IPS-20b (cell line): ENCODE measurements around the gene ANO6.

Source experiments
- H3K27ac ChIP-seq: one replicate; pipeline ENCODE4 v1.5.1; 2013; ENCODE audit warnings: low read length
- H3K27me3 ChIP-seq: 2 replicates; pipeline ENCODE4 v1.6.1; 2013; ENCODE audit warnings: mild to moderate bottlenecking, low read length, inconsistent platforms; ENCODE audit not compliant: insufficient read depth
- H3K36me3 ChIP-seq: 2 replicates; pipeline ENCODE4 v1.6.1; 2013; ENCODE audit warnings: low read depth, mild to moderate bottlenecking, inconsistent platforms, low read length, moderate library complexity; ENCODE audit not compliant: insufficient read depth
- H3K4me1 ChIP-seq: 2 replicates; pipeline ENCODE4 v1.6.1; 2013; ENCODE audit warnings: mild to moderate bottlenecking, control low read depth, inconsistent platforms, low read length, moderate library complexity; ENCODE audit not compliant: insufficient read depth
- H3K4me3 ChIP-seq: 2 replicates; pipeline ENCODE4 v1.5.1; 2013; ENCODE audit warnings: mild to moderate bottlenecking, low read length, inconsistent platforms
- H3K9ac ChIP-seq: 2 replicates; pipeline ENCODE4 v1.6.1; 2013; ENCODE audit warnings: low read depth, mild to moderate bottlenecking, inconsistent platforms, low read length, moderate library complexity
- H3K9me3 ChIP-seq: 2 replicates; pipeline ENCODE4 v1.6.1; 2013; ENCODE audit warnings: mild to moderate bottlenecking, low read depth, low read length, inconsistent platforms; ENCODE audit not compliant: insufficient read depth

Gene ANO6

DNA sequence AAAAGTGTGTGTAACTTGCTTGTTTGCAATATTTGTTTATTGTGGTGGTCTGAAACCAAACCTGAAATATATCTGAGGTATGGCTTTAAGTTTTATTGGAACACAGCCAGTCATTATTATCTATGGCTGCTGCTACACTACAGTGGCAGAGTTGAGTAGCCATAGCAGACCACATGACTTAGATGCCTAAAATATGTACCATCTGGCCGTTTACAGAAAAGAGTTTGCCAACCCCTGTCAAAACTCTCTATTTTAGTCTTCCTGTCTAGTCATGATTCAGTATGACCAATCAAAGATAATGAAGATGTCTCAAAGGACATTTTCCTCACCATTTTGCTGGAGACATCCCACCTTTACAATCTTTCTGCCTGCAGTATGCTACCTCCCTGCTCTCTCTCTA lies 242.3 kb downstream of the ANO6 start:
- Histone ChIP-seq H3K27ac (no peak overlapping the region), H3K9ac (no peak overlapping the region), H3K9me3 (no peaks in the 10 kb centered on the region), H3K4me1 (no peaks in the 10 kb centered on the region), H3K36me3 (no peaks in the 10 kb centered on the region), H3K4me3 (no peak overlapping the region), H3K27me3 (no peaks in the 10 kb centered on the region)

DNA sequence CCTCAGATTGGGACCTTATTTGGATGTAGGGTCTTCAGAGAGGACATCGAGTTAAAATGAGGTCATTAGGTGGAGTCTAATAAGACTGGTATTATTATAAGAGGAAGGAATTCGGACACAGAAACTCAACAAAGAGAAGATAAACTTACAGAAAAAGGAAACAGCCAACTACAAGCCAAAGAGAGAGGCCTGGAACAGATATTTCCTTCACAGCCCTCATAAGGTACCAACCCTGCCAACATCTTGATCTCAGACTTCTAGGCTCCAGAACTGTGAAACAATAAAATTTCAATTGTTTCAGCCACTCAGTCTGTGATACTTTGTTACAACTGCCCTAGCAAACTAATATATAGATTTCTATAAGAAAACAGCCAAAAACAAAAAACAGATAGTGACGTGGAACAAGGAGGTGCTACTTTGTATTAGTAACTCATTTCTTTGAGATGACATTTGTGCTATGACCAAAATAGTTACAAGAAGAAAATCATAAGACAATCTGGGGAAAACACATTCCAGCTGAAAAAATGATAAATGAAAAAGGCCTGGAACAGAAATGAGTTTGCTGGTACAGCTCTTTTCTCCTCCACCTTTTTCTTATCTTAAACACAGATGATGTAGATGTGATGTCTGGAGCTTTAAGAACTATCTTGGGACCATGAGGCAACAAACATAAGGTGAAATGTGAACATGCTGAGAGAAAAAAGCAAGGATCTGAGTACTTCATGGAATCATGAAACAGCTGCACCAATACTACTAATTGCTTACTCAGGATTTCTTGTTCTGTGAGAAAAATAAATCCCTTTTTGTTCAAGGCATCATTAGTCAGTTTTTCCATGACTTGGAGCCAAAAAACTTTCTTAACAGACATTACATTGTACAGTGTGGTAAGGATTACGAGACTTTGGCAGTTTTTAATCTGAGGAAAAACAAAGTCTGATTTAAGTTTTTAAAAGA lies 243.2 kb downstream of the ANO6 start:
- no peaks in the 10 kb centered on the region for H3K36me3 ChIP-seq
- H3K9me3 ChIP-seq, result no peaks in the 10 kb centered on the region
- H3K27ac ChIP-seq, result no peak overlapping the region
- H3K4me3 ChIP-seq, result no peak overlapping the region
- H3K9ac ChIP-seq, result no peak overlapping the region
- no peaks in the 10 kb centered on the region for H3K27me3 ChIP-seq
- no peaks in the 10 kb centered on the region for H3K4me1 ChIP-seq

DNA sequence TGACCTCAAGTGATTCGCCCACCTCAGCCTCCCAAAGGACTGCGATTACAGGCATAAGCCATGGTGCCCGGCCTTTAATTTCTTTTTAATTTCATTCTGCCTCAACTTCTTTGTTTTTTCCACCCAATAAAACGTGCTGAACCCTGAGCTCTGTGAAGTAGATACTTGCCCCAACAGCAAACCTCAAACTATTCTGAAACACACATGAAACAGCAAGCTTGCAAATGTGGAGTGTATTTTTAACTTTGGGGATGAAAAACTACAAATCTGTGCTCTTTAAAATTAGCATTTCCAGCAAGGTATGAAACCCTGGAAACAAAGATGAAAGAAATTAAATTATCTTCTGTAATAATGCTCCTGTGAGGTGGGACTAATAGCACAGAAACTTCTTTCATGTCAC lies 246.6 kb downstream of the ANO6 start:
- no peak overlapping the region for H3K27ac ChIP-seq
- no peaks in the 10 kb centered on the region for H3K36me3 ChIP-seq
- H3K4me1 ChIP-seq, result no peaks in the 10 kb centered on the region
- no peak overlapping the region for H3K4me3 ChIP-seq
- no peaks in the 10 kb centered on the region for H3K27me3 ChIP-seq
- H3K9me3 ChIP-seq, result no peaks in the 10 kb centered on the region
- no peak overlapping the region for H3K9ac ChIP-seq

DNA sequence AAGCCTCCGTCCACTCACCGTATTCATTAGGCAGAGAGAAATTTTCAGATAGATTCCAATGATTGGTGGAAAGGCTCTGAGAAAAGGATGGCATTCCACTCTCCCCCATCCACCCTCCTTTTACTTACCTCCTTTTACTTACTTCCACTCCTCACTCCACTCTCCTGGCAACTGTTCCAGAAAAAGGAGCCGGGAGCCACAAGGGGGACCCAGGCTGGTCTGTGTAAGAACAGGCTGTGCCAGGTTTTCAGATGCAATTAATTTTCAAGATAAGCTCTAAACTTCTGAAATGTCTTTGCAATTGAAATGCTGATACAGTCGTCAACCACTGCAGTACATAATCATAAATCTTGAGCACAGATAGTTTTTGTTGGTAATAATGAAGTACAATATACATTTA lies 248.8 kb downstream of the ANO6 start:
- H3K4me3 ChIP-seq, result no peak overlapping the region
- no peak overlapping the region for H3K27ac ChIP-seq
- no peaks in the 10 kb centered on the region for H3K9me3 ChIP-seq
- no peaks in the 10 kb centered on the region for H3K36me3 ChIP-seq
- H3K9ac ChIP-seq, result no peak overlapping the region
- no peaks in the 10 kb centered on the region for H3K27me3 ChIP-seq
- H3K4me1 ChIP-seq, result no peaks in the 10 kb centered on the region

DNA sequence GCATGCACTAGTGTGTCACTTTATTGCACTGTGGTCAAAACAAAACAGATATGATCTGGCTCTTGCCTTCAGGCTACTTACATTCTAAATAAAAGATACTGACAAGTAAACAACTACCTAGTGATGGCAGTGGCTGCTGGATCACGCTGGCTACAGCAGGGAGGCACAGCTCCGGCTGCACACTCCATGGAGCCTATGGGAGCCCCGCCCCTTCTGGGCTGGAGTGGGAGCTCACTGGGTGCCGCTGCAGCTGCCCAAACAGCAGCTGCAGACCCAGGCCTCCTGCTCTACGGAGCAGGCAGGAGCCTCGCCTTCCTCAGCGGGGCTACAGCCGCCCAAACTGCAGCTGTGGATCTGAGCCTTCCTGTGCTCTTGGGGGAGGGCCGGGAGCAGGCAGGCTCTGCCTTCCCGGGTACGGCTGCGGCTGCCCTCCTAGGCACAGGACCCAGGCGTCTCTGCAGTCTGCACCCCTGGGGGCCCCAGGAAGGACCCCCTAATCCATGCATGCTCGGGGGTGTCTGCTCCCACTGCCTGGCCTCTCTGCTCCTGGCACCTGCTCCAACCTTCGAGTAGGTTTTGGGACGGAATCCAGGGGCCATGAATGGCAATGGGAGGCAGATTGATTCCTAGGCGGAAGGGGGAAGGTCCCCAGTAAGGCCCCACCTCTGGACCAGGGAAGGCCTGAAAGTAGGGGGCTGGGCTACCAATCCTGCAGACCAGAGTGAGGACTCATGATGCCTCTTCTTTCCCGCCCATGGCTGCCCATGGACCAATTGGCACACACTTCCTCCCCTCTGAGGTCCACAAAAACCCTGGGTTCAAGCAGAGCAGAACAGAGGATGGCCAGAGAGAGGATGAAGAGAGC lies 253.1 kb downstream of the ANO6 start:
- Histone ChIP-seq H3K4me1 (no peaks in the 10 kb centered on the region), H3K27ac (no peak overlapping the region), H3K9me3 (no peaks in the 10 kb centered on the region), H3K27me3 (no peaks in the 10 kb centered on the region), H3K9ac (no peak overlapping the region), H3K4me3 (no peak overlapping the region), H3K36me3 (no peaks in the 10 kb centered on the region)

DNA sequence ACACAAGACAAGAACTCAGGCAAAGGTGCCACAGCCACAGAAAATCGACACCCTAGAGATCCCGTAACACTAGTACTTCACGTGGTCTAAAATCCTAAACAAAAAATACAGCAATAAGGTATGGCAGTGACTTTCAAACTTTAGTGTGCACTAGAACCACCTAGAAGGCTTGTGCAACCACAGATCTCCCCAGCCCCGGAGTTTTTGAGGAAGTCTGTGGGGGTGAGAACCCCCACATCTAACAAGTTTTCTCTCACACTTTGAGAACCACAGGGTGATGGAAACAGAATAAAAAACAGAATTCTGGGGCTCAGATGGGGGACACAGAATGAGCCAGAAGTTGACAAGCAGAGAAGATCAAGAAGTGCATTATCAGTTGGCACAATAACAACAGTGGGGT lies 254.0 kb downstream of the ANO6 start:
- H3K27me3 ChIP-seq, result no peaks in the 10 kb centered on the region
- no peak overlapping the region for H3K9ac ChIP-seq
- H3K4me1 ChIP-seq, result no peaks in the 10 kb centered on the region
- no peak overlapping the region for H3K27ac ChIP-seq
- no peaks in the 10 kb centered on the region for H3K36me3 ChIP-seq
- H3K4me3 ChIP-seq, result no peak overlapping the region
- H3K9me3 ChIP-seq, result no peaks in the 10 kb centered on the region

DNA sequence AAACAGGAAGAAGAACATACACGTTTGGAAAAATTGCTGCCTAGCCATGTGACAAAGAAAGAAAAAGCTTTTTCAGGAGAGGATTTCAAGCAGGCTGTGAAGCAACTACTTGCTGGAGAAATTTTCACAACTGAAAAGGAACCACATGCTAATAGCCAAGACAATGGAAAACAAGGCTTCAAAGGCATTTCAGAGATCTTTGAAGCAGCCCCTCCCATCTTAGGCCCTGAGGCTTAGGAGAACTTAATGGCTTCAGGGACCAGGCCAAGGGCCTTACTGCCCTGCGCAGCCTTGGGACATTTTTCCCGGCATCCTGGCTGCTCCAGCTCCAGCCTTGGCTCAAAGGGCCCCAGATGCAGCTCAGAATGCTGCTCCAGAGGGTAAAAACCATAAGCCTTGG lies 257.7 kb downstream of the ANO6 start:
- peaks cover 4% of the 10 kb centered on the region; the same call in 1 of the 2 replicates for H3K9me3 ChIP-seq
- no peak overlapping the region for H3K27ac ChIP-seq
- H3K4me1 ChIP-seq, result no peaks in the 10 kb centered on the region
- no peak overlapping the region for H3K4me3 ChIP-seq
- no peak overlapping the region for H3K9ac ChIP-seq
- H3K27me3 ChIP-seq, result no peaks in the 10 kb centered on the region
- no peaks in the 10 kb centered on the region for H3K36me3 ChIP-seq

DNA sequence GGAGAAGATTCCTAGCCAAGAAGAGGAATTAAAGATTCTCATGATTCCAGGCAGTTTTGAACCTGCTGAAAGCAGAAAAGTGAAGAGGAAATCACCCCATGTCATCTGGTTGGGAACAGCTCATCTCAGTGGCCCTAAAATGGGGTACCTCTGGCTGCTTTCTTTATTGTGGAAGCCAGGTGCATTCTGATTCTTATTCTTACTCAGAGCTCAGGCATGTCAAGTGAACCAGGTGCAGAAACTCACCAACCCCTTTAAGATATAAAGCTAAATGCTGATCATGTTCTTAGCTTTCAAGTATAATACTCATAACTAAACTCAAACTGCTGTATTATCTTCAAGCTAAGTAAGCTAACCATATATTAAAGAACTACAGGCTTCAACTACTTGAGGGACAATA lies 259.7 kb downstream of the ANO6 start:
- Histone ChIP-seq H3K4me1 (no peaks in the 10 kb centered on the region), H3K27ac (no peak overlapping the region), H3K9me3 (peaks cover 13% of the 10 kb centered on the region; the same call in 1 of the 2 replicates), H3K9ac (no peak overlapping the region), H3K4me3 (no peak overlapping the region), H3K27me3 (no peaks in the 10 kb centered on the region), H3K36me3 (no peaks in the 10 kb centered on the region)

DNA sequence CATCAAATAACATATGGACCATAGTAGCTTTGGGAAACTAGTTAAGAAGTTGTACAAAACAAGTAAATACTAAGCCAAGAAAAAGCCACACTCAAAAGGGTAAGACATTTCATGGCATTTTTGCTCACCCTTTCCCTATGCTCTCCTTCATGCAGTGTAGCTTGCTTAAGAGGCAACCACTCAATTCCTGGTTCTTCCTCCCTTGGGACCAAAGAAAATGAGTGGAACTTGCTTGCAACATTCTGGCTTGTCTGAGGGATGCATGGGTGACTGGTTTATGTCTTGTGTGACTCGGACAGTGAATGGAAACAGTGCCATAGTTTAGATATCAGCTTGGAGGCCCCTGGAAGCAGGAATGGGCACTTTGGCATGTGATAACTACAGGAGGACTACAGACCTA lies 261.6 kb downstream of the ANO6 start:
- Histone ChIP-seq H3K9ac (no peak overlapping the region), H3K4me1 (no peaks in the 10 kb centered on the region)

DNA sequence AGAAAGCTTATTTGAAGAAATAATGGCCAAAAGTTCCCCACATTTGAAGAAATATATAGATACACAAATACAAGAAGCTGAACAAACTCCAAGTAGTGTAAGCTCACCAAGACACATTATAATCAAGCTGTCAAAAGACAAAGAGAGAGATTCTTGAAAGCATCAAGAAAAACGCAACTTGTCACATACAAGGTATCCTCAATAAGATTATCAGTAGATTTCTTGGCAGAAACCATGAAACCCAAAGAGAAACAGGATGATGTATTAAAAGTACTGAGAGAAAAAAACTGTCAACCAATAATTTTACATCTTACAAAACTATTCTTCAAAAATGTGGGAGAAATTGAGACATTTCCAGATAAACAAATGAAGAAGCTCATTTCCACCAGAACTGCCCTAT lies 263.0 kb downstream of the ANO6 start:
- Histone ChIP-seq H3K27me3 (no peaks in the 10 kb centered on the region), H3K36me3 (no peaks in the 10 kb centered on the region), H3K27ac (no peak overlapping the region), H3K4me1 (no peaks in the 10 kb centered on the region), H3K4me3 (no peak overlapping the region), H3K9ac (no peak overlapping the region), H3K9me3 (peaks cover 13% of the 10 kb centered on the region; the same call in 1 of the 2 replicates)

More for the DNA sequence above, 261.6 kb downstream of the ANO6 start:
- Histone ChIP-seq H3K9me3 (peaks cover 13% of the 10 kb centered on the region; the same call in 1 of the 2 replicates), H3K27ac (no peak overlapping the region), H3K36me3 (no peaks in the 10 kb centered on the region), H3K27me3 (no peaks in the 10 kb centered on the region), H3K4me3 (no peak overlapping the region)

DNA sequence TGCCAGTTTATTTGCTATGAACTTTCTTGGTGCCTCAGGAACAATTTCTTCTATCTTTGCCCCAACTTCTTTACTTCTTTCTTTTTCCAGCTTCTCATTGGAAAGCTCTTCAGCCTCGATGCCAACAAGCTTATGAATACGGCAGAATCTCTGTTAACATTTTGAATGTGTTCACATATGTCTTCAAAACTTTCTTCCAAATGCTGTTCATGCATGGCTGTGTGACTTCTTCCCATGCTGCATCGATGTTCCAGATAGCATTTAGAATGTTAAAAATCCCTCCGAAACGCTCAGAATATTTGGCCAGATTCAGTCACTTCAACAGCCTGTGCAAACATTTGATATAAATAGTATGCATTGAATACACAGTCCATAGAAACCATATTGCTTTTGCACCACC lies 265.9 kb downstream of the ANO6 start:
- Histone ChIP-seq H3K27ac (no peak overlapping the region), H3K4me1 (no peaks in the 10 kb centered on the region), H3K9ac (no peak overlapping the region)

More for the DNA sequence above, 265.9 kb downstream of the ANO6 start:
- Histone ChIP-seq H3K36me3 (no peaks in the 10 kb centered on the region), H3K27me3 (no peaks in the 10 kb centered on the region), H3K9me3 (peaks cover 13% of the 10 kb centered on the region; the same call in 1 of the 2 replicates), H3K4me3 (no peak overlapping the region)
